GM23248 (cell line): ENCODE results near the gene UGT1A10. TPM values are rescaled to one million over a fixed set of nuclear protein-coding genes. Genes with fewer than 3 reads are reported as not detected.
A peak's percentile ranks its signal among the peaks of the same experiment; 100 is the strongest.

Source experiments
- DNase-seq: peaks from one replicate; pipeline ENCODE4 v3.0.0-alpha.2; 2015
- H2AFZ ChIP-seq: fragments of 200-600 bp; sonication (generic); 2 replicates; pipeline ENCODE4 v1.6.1; 2016; ENCODE audit warnings: antibody characterized with exemption
- H3F3A ChIP-seq: fragments of 200-600 bp; sonication (generic); 2 replicates; pipeline ENCODE4 v1.6.1; 2016; ENCODE audit warnings: mild to moderate bottlenecking, antibody characterized with exemption, mixed run types; ENCODE audit not compliant: insufficient read depth
- H3K27ac ChIP-seq: fragments of 200-600 bp; sonication (generic); 2 replicates; pipeline ENCODE4 v1.5.1; 2016; ENCODE audit warnings: mild to moderate bottlenecking
- H3K27me3 ChIP-seq: fragments of 200-600 bp; sonication (generic); replicated peaks from 2 replicates; pipeline ENCODE4 v1.6.1; 2016; ENCODE audit warnings: mild to moderate bottlenecking; ENCODE audit not compliant: insufficient read depth
- H3K36me3 ChIP-seq: fragments of 200-600 bp; sonication (generic); 2 replicates; pipeline ENCODE4 v1.6.1; 2016; ENCODE audit warnings: low read depth, mild to moderate bottlenecking
- H3K4me1 ChIP-seq: fragments of 200-600 bp; sonication (generic); 2 replicates; pipeline ENCODE4 v1.6.1; 2016; ENCODE audit warnings: mild to moderate bottlenecking; ENCODE audit not compliant: insufficient read depth
- H3K4me2 ChIP-seq: fragments of 200-600 bp; sonication (generic); one replicate; pipeline ENCODE4 v1.6.1; 2016; ENCODE audit warnings: mild to moderate bottlenecking; ENCODE audit not compliant: unreplicated experiment
- H3K4me3 ChIP-seq: fragments of 200-600 bp; sonication (generic); 2 replicates; pipeline ENCODE4 v1.5.1; 2016; ENCODE audit warnings: mild to moderate bottlenecking
- H3K79me2 ChIP-seq: fragments of 200-600 bp; sonication (generic); 2 replicates; pipeline ENCODE4 v1.6.1; 2016; ENCODE audit warnings: mild to moderate bottlenecking; ENCODE audit not compliant: insufficient read depth
- H3K9ac ChIP-seq: fragments of 200-600 bp; sonication (generic); 2 replicates; pipeline ENCODE4 v1.6.1; 2016; ENCODE audit warnings: mild to moderate bottlenecking
- H3K9me2 ChIP-seq: fragments of 200-600 bp; sonication (generic); 2 replicates; pipeline ENCODE4 v1.6.1; 2016; ENCODE audit warnings: mixed run types, mild to moderate bottlenecking, moderate library complexity; ENCODE audit not compliant: insufficient read depth
- H3K9me3 ChIP-seq: fragments of 200-600 bp; sonication (generic); one replicate; pipeline ENCODE4 v1.6.1; 2017; ENCODE audit warnings: low read depth
- H4K20me1 ChIP-seq: fragments of 200-600 bp; sonication (generic); 2 replicates; pipeline ENCODE4 v1.6.0; 2016; ENCODE audit not compliant: insufficient read depth
- EZH2 ChIP-seq: fragments of 200-600 bp; sonication (generic); IDR thresholded peaks from 2 replicates; pipeline ENCODE4 v1.6.1; 2018; ENCODE audit warnings: antibody characterized with exemption, mild to moderate bottlenecking; ENCODE audit not compliant: insufficient read depth, poor library complexity, severe bottlenecking
- EZH2phosphoT487 ChIP-seq: fragments of 200-600 bp; sonication (generic); IDR thresholded peaks from 2 replicates; pipeline ENCODE4 v1.6.1; 2018; ENCODE audit warnings: antibody characterized with exemption, moderate library complexity, mild to moderate bottlenecking, low read depth; ENCODE audit not compliant: insufficient read depth
- WGBS, 2 experiments: methylation state at CpG; one replicate each; pipeline ENCODE4 v1.1.6; 2015 to 2017; ENCODE audit warnings: low lambda C conversion rate in 2 of 2, low coverage in 1 of 2; ENCODE audit errors: missing lambda C conversion rate in 2 of 2; 5-methylcytosine and 5-hydroxymethylcytosine counted together
- in situ Hi-C: fragments of 300-500 bp; cut with MboI; formaldehyde crosslinking; loops from 2 replicates; pipeline ENCODE4 v1.15.0; 2020
- polyA plus RNA-seq: library from polyadenylated mRNA; unstranded; fragments of >200 nt; fragmentation: Nextera tagmentation; extraction: Ambion mirVana; gene quantifications from 2 replicates; pipeline ENCODE4 v1.2.1, GENCODE V29; 2016
- total RNA-seq: library from RNA; depleted of rRNA; stranded (reverse); fragments of >200 nt; shearing (Covaris generic); gene quantifications from 2 replicates; pipeline ENCODE4 v1.2.3, GENCODE V29; 2014

UGT1A10 gene
- total and polyA plus RNA-seq, 2 experiments from 2014 or later, result not detected

DNA sequence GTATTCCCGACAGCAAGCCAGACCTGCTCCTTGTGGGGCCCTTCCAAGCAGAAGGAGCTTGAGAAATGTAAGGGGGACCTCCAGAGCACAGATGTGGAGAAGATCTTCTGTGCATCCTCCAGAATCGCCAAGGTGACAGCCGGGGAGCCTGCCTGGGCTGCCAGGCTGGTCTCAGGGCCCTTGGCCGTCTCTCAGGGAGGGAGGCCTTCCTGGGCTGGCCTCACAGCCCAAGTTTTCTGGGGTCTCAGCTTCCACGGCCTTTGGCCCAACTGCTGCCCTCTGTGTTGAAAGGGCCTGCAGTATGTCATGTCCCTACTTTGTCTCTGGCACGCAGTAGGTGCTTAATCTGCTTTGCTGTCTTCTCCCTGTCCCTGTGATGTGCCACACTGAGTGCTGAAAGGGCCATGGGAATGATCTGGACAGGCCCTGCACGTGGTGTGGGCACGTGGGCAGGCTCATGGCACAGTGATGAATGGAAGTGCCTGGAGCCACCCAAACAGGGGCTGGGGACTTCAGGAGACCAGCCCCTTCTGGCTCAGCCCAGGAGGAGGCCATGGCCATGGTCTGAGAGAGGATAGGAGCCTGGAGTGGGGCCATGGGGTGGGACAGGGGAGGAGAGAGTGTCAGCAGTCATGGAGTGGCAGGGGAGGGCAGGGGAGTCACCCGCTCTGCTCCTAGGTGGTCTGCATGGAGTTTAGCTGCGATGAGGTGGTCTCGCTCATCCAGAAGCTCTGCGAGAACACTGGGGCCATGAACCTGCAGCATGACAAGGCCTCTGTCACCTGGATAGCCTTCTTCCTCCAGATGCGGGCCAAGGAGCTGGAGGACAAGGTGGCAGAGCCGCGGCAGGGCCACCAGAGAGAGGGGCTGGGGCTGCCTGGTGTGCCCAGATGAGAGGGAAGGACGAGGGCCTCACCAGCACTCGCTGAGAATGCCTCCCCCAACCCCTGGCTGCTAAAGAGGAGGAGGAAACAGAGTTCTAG, 182.7 kb downstream of the UGT1A10 start:
- Histone ChIP-seq H3K27me3 (peaks cover 12% of the 10 kb centered on the region), H3K4me3 (no peak overlapping the region), H3K4me2 (no peak overlapping the region), H3K27ac (no peak overlapping the region), H3K79me2 (no peaks in the 10 kb centered on the region), H3K36me3 (no peaks in the 10 kb centered on the region), H3K9ac (no peak overlapping the region), H2AFZ (no peak overlapping the region), H3K9me2 (no peaks in the 10 kb centered on the region), H3K4me1 (peaks cover 3% of the 10 kb centered on the region; the same call in 1 of the 2 replicates), H3F3A (no peaks in the 10 kb centered on the region), H4K20me1 (no peaks in the 10 kb centered on the region), H3K9me3 (no peaks in the 10 kb centered on the region)
- no peak for DNase-seq
- TF ChIP-seq EZH2phosphoT487, result no peak
- no peak for TF ChIP-seq EZH2
- in situ Hi-C loops, result no loop called here
- WGBS, 2 experiments, result 42 to 49% methylated on average over 14 to 17 of the region's 17 CpGs

GRCh38 chr2:233819884-233820773, 183.9 kb downstream of the UGT1A10 start:
- Histone ChIP-seq H3K9me2 (no peaks in the 10 kb centered on the region), H3K27ac (no peak overlapping the region), H3K9ac (no peak overlapping the region), H3K4me3 (no peak overlapping the region), H3K27me3 (peaks cover 19% of the 10 kb centered on the region), H3K79me2 (no peaks in the 10 kb centered on the region), H3F3A (no peaks in the 10 kb centered on the region), H3K9me3 (no peaks in the 10 kb centered on the region), H3K4me1 (peaks cover 3% of the 10 kb centered on the region; the same call in 1 of the 2 replicates), H3K36me3 (no peaks in the 10 kb centered on the region), H4K20me1 (no peaks in the 10 kb centered on the region), H3K4me2 (no peak overlapping the region), H2AFZ (no peak overlapping the region)
- TF ChIP-seq EZH2phosphoT487, result no peak
- no peak for TF ChIP-seq EZH2
- peak; percentile 24 for DNase-seq
- in situ Hi-C loops, result no loop called here
- 33 to 42% methylated on average over 17 to 18 of the region's 18 CpGs for WGBS, 2 experiments

- no peak overlapping the region for H3K4me3 ChIP-seq
- H3K27me3 ChIP-seq, result peaks cover 19% of the 10 kb centered on the region
- no peaks in the 10 kb centered on the region for H3K79me2 ChIP-seq
- H3K27ac ChIP-seq, result no peak overlapping the region
- H2AFZ ChIP-seq, result no peak overlapping the region
- WGBS, 2 experiments, result 39 to 42% methylated on average over 6 of the region's 6 CpGs
- in situ Hi-C loops, result no loop called here
- H3K4me2 ChIP-seq, result no peak overlapping the region
- TF ChIP-seq EZH2phosphoT487, result no peak
- TF ChIP-seq EZH2, result no peak
- H3K36me3 ChIP-seq, result no peaks in the 10 kb centered on the region
- no peaks in the 10 kb centered on the region for H3K9me2 ChIP-seq
- H3K4me1 ChIP-seq, result peaks cover 3% of the 10 kb centered on the region; the same call in 1 of the 2 replicates
- H3K9ac ChIP-seq, result no peak overlapping the region
- no peak for DNase-seq
- no peaks in the 10 kb centered on the region for H4K20me1 ChIP-seq
- H3K9me3 ChIP-seq, result no peaks in the 10 kb centered on the region
- no peaks in the 10 kb centered on the region for H3F3A ChIP-seq
Observed at GRCh38 chr2:233820774-233821105, 184.5 kb downstream of the UGT1A10 start.

DNA sequence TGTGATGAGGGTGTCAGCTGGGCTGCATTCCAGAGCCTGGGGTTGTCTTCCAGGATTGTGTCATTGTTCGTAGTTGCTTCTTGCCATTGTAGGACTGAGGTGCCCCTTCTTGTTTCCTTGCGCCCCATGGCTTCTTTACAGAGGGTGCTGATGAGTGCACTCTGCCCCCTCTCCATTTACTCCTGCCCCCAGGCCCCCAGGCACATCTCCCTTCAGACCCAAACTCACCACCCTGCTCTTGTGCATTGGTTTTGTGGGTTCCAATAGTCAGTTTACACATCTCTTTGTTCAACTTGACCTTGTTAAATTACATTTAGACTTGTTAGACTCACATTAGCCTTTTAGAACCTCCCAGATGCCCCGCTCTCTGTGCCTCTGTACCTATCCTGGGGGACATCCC, 184.9 kb downstream of the UGT1A10 start:
- DNase-seq, result no peak
- Histone ChIP-seq H3K36me3 (no peaks in the 10 kb centered on the region), H3K9me3 (no peaks in the 10 kb centered on the region), H3K79me2 (no peaks in the 10 kb centered on the region), H3K4me2 (no peak overlapping the region), H3K27me3 (peaks cover 19% of the 10 kb centered on the region), H3K4me3 (no peak overlapping the region), H4K20me1 (no peaks in the 10 kb centered on the region), H2AFZ (no peak overlapping the region), H3K4me1 (no peaks in the 10 kb centered on the region; the same call in 1 of the 2 replicates), H3K9ac (no peak overlapping the region), H3F3A (no peaks in the 10 kb centered on the region), H3K27ac (no peak overlapping the region), H3K9me2 (no peaks in the 10 kb centered on the region)
- in situ Hi-C loops, result no loop called here
- 60 to 67% methylated on average over 3 of the region's 3 CpGs for WGBS, 2 experiments
- TF ChIP-seq EZH2phosphoT487, result no peak
- TF ChIP-seq EZH2, result no peak
